NCI-H2196 (cell line): ENCODE measurements around the gene NODAL.
"Not testable (repeated sequence)": the region's sequence is repeated elsewhere in the genome, so short reads cannot be mapped to it uniquely, and the experiment has no call there.

Experiments used
- DNase-seq: peaks from one replicate; lab custom pipeline; 2025; ENCODE audit not compliant: unreplicated experiment; lab: John Stamatoyannopoulos, UW

NODAL gene

DNA sequence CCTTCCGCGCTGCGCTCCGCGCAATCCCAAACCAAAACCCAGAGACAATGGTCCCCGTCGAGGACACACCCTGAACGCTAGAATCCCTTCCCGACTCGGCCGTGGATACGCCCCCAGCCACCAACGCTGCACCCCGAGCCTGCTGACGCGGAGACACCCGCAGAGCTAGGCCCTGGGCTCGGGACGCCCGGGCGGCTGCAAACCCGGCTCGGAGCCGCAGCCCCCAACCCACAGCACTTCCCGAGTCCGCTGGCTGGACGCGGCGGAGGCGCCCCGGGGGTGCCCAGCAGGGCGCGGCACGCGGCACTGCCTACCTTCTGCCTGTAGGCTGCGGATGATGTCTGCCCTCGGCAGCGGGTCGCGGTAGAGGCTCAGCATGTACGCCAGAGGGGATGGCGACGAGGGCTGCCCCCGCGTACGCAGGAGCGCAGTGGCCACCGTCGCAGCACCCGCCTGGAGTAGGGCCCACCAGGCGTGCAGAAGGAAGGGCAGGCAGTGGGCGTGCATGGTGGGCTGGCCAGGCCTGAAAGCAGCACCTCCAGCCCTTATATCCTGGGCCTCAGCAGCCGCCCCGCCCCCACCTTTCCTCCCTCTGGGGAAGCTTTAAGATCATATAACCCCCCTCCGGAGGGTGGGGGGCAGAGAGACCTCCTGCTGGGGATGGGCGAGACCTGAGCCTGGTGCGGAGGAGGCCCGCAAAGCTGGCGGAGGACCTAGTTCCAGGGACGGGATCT, at the start of gene NODAL:
Gene NODAL (minus strand): TSS at position 521 of the 734 bp plus-strand sequence. CDS start 14 bp downstream, at position 507.
- DNase-seq = no peak

DNA sequence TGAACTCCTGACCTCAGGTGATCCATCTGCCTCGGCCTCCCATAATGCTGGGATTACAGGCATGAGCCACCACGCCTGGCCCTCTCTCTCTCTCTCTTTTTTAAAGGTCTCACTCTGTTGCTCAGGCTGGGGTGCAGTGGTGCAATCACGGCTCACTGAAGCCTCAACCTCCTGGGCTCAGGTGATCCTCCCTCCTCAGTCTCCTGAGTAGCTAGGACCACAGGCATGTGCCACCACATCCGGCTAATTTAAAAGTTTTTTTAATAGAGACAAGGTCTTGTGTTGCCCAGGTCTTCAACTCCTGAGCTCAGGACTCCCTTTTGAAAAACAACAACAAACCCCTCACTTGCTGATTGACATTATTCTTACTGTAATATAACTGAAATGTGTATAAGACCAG, 48.7 kb upstream of the NODAL start:
- DNase-seq = no peak

DNA sequence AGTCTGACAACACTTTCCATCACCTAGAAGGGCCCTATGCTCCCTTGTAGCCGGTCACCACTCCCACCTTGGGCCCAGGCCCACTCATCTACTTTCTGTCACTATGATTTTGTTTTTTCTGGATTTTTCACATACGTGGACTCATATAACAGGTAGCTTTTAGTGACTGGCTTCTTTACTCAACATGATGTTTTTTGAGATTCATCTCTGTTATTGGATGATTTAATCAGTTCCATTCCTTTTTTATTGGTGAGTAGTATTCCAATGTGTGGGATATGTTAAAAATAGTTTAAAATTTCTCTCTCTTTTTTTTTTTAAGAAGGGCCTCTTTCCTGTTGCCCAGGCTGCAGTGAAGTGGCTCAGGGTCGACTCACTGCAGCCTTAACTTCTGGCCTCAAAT, 46.3 kb upstream of the NODAL start:
- DNase-seq = no peak

DNA sequence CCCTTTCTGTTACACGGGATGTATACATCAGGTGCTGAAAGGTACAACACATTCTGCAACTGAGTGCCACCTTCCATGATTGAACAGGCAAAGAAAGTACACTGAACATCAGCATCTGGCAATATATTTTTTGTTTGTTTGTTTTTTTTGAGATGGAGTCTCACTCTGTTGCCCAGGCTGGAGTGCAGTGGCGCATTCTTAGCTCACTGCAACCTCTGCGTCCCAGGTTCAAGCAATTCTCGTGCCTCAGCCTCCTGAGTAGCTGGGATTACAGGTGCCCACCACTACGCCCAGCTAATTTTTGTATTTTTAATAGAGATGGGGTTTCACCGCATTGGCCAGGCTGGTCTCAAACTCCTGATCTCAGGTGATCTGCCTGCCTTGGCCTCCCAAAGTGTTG, 42.4 kb upstream of the NODAL start:
- not testable (repeated sequence) for DNase-seq

DNA sequence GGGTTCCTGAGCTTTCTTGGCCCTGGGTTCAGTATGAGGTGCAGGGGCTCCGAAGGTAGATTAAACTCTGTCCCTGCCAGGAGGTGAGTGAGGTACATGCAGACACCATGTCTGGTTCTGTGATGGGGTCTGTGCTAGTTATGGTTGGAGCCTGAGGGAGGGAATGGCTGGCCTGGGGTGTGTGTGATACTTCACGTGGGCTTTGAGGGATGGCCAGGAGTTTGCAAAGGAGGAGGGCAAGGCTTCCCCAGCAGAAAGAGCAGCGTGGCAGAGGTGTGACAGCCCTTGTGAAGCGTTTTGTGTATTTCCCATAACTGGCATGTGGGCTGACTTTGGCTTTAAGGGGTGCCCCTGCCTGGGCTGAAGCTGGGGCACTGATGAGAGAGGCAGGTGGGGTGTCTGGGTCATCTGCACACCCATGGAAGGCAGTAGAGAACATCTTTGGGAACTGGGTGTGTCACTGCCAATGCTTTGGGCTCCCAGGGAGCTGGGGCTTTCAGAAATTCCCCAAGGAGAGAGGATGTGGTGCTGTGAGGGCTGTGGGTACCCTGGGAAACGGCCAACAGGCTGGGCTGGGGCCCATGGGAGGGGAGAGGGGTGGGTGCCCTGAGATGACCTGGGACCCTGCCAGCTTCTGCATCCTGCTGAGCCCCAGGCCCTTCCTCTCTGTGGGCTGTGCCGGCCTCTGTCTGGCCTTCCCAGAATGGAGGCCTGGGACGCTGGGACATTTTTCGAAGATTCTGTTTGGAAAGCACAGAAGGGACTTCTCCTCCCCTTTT, 41.7 kb upstream of the NODAL start:
- DNase-seq = no peak

DNA sequence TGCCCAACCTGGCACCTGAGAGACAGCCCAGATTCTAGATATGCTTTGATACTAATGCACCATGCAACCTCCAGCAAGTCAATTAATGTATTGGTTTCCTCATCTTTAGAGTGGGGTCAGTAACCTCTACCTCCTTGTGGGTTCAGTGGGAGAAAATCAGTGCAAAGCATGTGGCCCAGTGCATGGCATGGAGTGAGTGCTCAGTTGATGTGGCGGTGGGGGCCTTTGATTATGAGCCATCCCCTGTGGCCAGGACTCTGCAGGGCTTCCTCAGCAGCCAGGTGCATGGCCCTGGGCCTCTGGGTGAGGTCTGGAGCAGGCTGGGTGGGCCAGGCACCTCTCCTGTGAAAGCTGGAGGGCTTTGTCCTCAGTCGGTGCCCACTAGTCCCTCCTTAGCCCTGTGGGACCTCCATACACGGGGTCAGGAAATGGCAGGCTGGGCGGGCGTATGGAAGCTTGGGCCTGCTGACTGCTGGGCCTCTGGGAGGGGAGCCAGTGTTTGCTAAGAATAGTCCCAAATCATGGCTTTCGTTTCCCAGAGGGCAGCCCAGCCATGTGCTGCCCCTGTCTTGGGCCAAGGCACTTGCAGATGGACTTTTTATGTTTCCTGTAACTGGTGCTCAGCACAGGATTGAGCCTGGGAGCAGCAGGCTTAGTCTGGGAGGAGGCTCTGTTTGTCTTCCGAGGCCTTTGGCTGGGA, 40.5 kb upstream of the NODAL start:
- no peak for DNase-seq

DNA sequence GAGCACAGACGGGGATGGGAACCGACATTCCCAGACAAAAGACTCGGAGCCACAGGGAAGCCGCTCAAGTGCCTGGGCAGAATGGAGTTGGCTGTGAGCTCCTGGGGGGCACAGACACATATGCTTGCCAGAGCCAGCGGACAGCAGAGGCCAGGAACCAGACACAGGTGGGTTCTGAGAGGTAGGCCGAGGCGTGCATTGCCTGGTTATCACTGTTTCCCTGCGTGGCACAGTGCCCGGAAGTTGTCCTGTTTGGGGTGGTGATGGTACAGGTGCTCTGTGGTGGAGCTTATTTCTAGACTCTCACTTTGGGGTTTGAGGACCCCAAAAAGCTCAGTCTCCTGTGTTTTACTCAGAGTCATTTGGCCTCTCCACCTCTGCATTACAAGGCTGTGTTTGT, 39.6 kb upstream of the NODAL start:
- no peak for DNase-seq

DNA sequence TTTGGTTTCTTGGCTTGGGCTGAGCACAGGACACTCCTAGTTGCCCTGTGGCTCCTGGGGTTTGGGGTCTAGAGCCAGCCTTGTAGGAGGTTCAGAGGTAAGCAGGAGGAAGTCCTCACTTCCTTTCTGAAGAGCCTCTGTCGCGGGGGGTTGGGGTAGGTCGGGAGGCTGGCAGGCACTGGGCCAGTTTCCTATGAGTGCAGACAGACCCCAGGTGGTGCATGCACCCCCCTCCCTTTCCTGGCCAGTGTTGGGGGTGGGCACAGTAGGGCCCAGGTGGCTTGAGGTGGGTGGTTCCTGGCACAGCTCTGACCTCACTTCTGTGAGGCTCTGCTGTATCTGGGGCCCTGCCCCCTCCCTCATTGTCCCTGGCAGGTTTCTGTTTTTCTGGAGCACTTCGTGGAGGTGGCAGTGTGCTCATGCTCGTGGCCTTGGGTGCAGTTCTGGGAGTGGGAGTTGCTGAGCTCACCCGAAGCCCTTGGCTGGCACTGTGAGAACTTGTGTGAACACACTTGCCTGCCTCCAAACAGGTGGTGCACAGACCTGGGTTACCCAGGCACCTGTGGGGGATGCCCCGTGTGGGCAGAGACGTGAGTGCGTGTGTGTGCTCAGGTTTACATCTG, 38.9 kb upstream of the NODAL start:
- no peak for DNase-seq

DNA sequence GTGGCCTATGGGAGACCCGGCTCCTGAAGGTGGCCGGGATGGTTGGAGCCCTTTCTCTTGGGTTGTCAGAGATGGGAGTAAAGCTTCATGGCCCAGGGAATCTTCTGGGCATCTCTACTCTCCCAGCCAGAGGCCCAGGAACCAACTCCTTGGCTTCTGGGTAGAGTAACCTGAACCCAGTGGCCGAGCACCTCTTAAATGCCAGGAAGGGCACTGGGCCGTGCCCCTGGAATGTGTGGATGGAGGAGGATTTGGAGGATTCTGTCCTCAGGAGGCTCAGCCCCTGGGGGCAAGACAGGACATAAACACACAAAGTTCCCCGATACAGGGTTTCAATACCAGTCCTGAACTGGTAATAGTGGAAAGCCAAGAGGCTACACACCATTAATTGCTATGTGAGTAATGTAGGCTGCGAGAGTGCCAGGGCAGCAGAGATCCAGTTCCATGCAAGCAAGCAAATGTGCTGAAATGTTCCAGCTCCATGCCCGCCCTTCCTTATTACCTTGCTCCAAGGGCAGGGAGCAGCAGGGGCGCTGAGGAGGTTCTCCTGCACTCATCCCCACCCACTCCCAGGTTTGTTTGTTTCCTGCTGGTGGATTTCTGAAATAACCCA, 38.3 kb upstream of the NODAL start:
- no peak for DNase-seq

DNA sequence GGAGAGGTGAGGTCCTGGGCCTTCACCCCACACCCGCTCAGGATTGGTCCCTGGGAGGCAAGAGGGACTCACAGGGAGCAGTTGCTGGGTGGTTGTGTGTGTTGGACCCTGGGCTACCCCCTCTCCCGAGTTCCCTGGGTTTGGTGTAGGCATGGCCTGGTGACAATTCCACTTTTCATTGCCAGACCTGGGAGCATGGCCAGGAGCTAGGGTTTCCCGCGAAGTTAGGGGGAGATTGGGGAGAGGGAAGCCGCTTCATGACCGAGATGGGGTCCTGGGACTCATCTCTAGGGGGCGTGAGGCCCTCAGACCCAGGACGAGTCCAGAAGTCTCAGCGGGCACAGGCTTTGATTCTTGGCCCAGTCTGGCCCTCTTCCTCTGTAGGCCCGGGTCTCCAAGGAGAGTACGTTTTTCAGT, 37.7 kb upstream of the NODAL start:
- no peak for DNase-seq

DNA sequence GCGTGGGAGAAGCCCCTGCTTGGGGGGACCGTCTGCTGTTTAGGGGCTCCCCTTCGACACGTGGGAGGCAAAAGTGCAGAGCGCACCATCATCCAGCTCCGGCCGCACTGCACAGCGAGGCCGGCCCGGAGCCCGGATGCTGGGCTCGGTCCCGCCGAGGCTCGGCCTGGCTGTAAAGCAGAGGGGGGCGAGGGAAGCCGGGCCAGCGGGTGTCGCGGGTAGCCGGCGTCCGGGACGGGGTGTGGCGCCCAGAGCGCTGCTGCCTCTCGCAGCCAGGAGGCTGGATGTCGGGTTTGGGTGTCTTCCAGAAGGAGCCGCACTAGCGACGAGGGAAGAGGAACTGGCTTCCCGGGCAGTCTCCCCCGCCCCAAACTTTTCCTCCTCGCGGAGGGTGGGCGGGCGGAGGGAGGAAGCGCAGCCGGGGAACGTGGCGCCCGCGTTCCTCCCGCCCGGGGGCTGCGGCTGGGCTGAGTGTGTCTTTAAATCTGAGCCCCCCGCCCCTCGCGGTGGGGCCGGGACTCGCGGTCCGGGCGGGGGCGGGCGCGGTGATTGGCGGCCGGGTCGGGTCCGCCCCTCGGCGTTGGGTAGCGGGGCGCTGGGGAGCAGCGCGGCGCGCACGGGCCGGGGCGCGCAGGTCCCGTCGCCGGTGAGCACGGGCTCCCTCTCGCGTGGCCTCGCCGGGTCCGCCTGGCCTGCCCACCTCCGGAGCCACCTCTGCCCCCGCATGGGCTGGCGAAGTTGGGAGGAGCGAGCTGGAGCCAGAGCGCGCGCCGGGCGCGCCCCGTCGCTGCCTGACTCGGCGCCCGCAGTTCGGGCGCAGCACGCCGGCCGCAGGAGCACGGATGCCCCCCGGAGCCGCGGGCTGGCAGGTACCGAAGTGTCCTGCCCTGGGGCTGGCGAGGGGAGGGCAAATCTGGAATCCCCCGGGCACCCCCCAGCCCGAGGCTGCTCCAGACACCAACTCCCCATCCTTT, 37.0 kb upstream of the NODAL start, which contains the start of gene PALD1:
Gene PALD1 (plus strand): TSS at position 577 of the 974 bp plus-strand sequence. CDS start 47,185 bp downstream, outside the sequence.
- DNase-seq = peak; percentile 4

DNA sequence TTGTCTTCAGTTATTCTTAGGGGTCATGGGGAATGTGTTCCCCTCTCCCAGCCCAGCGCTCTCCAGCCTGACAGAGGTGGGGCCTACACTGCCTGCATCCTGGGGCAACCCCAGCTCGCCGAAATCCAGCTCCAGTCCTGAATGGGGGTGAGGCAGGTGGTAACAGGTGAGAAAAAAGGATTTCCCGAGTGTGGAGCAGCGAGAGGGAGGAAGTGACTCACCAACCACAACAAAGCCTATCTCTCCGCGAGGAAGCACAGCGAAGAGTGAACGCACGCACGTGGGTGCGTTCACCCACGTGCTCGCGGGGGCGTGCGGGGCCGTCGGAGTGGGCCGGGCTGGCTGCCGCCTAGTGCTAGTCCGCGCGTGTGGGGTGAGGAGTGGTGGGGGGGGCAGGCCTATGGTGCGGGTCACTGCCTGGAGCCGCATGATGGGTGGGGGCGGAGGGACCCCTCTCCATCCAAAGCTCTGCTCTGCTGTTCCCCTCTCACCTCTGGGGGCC, 36.2 kb upstream of the NODAL start:
- DNase-seq = peak; percentile 15

DNA sequence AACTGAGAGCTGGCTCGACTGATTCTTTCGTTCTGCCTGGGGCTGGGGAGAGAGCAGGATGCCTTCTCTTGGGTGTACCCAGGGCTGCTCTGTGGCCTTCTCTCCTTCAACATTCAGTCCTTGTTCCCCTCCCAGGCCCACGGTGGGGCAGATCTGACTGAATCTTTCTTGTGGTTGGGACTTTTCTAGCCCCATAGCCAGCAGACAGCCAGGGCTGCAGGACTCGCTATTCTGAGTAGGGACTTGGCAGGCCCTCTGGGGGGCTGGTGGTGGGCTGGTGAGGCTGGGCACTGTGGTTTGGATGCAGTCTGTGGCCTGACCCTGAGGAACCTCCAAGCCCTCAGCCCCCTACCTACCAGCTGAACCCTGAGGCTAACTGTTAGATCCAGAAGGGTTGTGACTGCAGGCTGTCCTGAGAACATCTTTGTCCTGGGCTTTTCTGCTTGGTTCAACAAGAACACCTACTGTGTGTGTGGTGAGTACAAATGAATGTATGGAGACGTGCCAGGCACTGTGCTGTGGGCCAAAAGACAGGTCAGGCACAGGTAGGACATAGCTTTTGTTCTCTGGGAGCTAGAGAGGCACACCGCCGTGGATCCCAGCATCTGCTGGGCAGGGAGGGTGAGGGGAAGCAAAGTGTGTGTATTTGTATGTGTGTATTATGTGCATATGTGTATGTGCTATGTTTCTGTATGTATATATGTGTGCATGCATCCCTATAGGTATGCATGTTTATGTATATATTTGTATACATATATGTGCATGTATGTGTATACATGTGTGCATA, 35.0 kb upstream of the NODAL start:
- no peak for DNase-seq

DNA sequence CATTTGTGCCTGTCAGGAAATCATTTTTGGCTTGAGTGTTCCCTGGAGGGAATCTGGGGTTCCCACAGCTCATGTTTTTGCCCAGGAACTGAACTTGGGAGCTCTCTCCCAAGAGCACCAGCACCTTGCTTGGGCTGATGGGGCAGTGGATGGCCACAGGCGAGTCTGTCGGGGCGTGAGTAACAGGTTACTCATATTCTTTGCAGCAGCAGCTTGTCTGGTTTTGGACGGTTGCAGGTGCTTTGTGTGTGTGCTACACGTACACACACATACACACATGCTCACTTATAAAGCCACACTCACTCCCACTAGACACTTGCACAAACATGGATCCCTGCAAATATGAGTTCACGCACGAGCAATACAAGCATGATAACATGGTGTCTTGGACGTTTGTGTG, 34.2 kb upstream of the NODAL start:
- DNase-seq = no peak

DNA sequence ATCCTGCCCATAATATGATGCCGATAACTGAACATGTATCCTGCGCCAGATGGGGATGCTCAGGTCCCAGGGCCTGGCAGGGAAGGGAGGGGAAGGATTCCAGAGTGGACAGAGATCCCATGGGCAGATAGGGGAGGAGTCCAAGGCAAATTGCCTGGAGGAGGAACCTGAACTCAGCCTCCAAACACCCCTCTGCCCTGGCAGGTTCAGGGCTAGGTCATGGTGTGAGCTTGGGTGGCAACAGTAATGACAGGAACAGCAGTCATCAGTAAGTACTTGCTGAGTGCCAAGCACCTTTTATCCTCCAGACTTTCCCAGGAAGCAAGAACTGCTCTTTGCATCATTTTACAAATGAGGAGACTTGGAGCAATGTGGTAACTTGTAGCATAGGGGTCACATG, 33.3 kb upstream of the NODAL start:
- DNase-seq = no peak

DNA sequence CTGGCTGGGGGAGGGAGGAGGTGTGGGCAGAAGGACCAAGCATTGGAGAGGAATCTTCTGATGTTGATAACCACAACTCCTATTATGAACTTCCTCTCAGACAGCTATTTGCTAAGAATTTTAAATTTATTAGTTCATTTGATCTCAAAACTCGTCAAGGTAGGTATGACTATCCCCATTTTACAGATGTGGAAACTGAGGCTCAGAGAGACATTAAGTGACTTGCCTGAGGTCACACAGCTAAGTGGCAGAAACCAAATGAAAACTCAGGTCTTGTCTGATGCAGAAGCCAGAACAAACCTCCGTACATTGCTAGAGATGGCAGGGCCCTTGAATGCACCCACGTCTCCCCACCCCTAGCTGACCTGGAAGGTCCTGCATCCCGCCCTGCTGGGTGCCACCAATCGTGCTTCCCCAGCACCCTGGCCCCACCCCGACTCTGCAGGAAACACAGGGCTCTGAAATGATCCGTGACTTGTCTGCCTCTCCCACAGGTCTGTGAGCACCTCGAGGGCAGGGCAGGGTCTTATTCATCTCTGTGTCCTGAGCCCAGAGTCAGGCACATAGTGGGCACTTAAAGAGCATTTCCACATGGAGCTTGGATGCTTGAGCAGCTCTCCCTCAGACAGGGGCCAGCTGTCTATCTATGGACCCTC, 31.4 kb upstream of the NODAL start:
- DNase-seq = no peak

DNA sequence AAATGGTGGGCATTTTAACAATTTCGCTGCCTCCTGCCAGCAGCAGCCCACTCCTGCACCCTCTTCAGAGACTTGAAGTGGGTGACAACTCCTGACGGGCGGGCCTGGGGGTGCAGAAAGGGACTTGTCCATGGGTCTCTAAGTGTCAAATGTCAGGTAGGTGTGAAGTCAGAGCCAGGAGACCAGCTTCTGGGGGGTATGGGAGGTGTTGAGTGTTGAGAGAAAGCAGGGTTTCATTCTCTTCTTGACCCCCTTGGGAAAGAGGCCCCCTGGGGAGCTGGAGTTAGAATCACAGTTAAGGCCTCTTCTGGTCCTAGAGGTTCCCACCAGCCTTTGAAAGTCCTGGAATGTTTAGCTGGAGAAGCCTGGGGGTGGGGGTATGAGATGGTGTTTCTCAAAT, 25.5 kb upstream of the NODAL start:
- no peak for DNase-seq

DNA sequence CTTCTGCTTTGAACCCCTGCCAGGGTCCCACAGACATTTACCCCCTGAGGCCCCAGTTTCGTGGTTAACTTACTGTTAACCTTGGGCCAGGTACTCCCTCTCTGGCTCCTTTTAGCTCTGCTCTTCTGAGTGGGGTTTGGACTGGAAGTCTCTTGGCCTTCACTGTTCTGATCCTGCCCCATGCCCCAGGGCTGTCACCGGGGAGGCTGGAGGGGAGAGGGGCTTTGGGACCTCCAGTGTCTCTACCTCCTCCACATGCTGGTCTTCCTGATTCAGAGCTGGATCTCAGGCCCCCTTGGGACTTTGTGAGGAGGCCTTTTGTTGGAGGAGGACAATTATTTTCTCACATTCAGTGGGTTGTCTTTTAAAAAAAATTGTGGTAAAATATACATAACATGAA, 24.4 kb upstream of the NODAL start:
- DNase-seq = no peak
